Endothelial cell of umbilical vein (primary cell): ENCODE results near the gene WDR41. TPM values are rescaled to one million over a fixed set of nuclear protein-coding genes. Genes with fewer than 3 reads are reported as not detected.

Experiments used
- BruUV-seq: library from RNA; stranded (reverse); fragments of 400-500 nt; replicated peaks from 2 replicates; lab custom pipeline; 2021; lab: Mats Ljungman, UMichigan
- CTCF ChIA-PET: fragments of 300-600, 350-600 bp; sonication (Branson Sonifier 250); formaldehyde crosslinking; loops from one replicate; lab custom pipeline; 2021; ENCODE audit warnings: antibody characterized with exemption, inconsistent platforms; lab: Charles Lee
- POLR2A ChIA-PET: fragments of 300-600, 350-600 bp; sonication (Branson Sonifier 250); formaldehyde crosslinking; loops from one replicate; lab custom pipeline; 2021; ENCODE audit warnings: antibody characterized with exemption, inconsistent platforms; lab: Charles Lee
- DNase-seq: peaks from one replicate; pipeline ENCODE4 v3.0.0-alpha.2; 2011; ENCODE audit warnings: low read depth, low spot score
- FAIRE-seq: peaks from 2 replicates; lab custom pipeline; 2011; peaks lifted over from hg19 to GRCh38; lab: Jason Lieb, UNC
- H2AFZ ChIP-seq: 2 replicates; pipeline ENCODE4 v1.6.0; 2012; ENCODE audit warnings: low read depth, low read length, control low read depth, inconsistent platforms
- H3K27ac ChIP-seq: 2 replicates; pipeline ENCODE4 v1.5.1; 2011; ENCODE audit warnings: low read depth, mild to moderate bottlenecking, control low read depth, low read length, moderate library complexity; ENCODE audit not compliant: insufficient read depth
- H3K27me3 ChIP-seq, 2 experiments: 2 replicates each; pipeline versions ENCODE4 v1.6.0 to v1.6.1; 2011; ENCODE audit warnings: low read length in 2 of 2, mixed read lengths in 1 of 2; ENCODE audit not compliant: control insufficient read depth in 2 of 2, insufficient read depth in 2 of 2
- H3K36me3 ChIP-seq, 2 experiments: 2 replicates in 1 of 2; 3 replicates in 1 of 2; pipeline ENCODE4 v1.5.1; 2011; ENCODE audit warnings: low read length in 2 of 2, mild to moderate bottlenecking in 1 of 2, moderate library complexity in 1 of 2; ENCODE audit not compliant: control insufficient read depth in 2 of 2, insufficient read depth in 2 of 2; ENCODE audit errors: extremely low read depth in 1 of 2
- H3K4me1 ChIP-seq: 3 replicates; pipeline ENCODE4 v1.5.1; 2011; ENCODE audit warnings: mild to moderate bottlenecking, low read length; ENCODE audit not compliant: control insufficient read depth, insufficient read depth; ENCODE audit errors: extremely low read depth
- H3K4me2 ChIP-seq: 2 replicates; pipeline ENCODE4 v1.6.1; 2011; ENCODE audit warnings: low read length, control low read depth, mixed read lengths; ENCODE audit not compliant: insufficient read depth
- H3K4me3 ChIP-seq, 3 experiments: fragments of 200-600 bp in 1 of 3; sonication (generic), shearing (Covaris generic) in 1 of 3; replicated peaks in 1 of 3; 2 replicates each; pipeline ENCODE4 v1.5.1; 2011 to 2016; ENCODE audit warnings: control low read depth in 3 of 3, low read length in 3 of 3, mild to moderate bottlenecking in 2 of 3, inconsistent platforms in 1 of 3, low read depth in 1 of 3, moderate library complexity in 1 of 3; ENCODE audit not compliant: insufficient read depth in 1 of 3
- H3K79me2 ChIP-seq: 2 replicates; pipeline ENCODE4 v1.6.0; 2012; ENCODE audit warnings: low read length, inconsistent platforms; ENCODE audit not compliant: control insufficient read depth, insufficient read depth
- H3K9ac ChIP-seq: replicated peaks from 2 replicates; pipeline ENCODE3; 2011; ENCODE audit warnings: low read length, control low read depth; ENCODE audit not compliant: insufficient read depth; ENCODE audit errors: extremely low read depth
- H3K9me1 ChIP-seq: replicated peaks from 3 replicates; pipeline ENCODE4 v1.6.0; 2011; ENCODE audit warnings: mild to moderate bottlenecking, low read length; ENCODE audit not compliant: control insufficient read depth, insufficient read depth; ENCODE audit errors: extremely low read depth
- H3K9me3 ChIP-seq: replicated peaks from 2 replicates; pipeline ENCODE4 v1.5.1; 2012; ENCODE audit warnings: low read length, inconsistent platforms; ENCODE audit not compliant: control insufficient read depth, insufficient read depth
- H4K20me1 ChIP-seq: replicated peaks from 2 replicates; pipeline ENCODE3; 2011; ENCODE audit warnings: mild to moderate bottlenecking, low read length; ENCODE audit not compliant: control insufficient read depth, insufficient read depth; ENCODE audit errors: extremely low read depth
- EZH2 ChIP-seq: IDR thresholded peaks from 2 replicates; pipeline ENCODE4 v1.6.1; 2012; ENCODE audit warnings: borderline replicate concordance, low read depth, mild to moderate bottlenecking, moderate library complexity, low read length, inconsistent platforms; ENCODE audit not compliant: severe bottlenecking
- FOS ChIP-seq: IDR thresholded peaks from 2 replicates; pipeline ENCODE4 v1.6.1; 2011; ENCODE audit warnings: mild to moderate bottlenecking, low read length, moderate library complexity, borderline replicate concordance; ENCODE audit not compliant: insufficient read depth
- GATA2 ChIP-seq: IDR thresholded peaks from 2 replicates; pipeline ENCODE4 v1.7.0; 2011; ENCODE audit warnings: low read depth, mild to moderate bottlenecking, moderate library complexity, mixed read lengths, low read length; ENCODE audit not compliant: insufficient read length, insufficient read depth
- JUN ChIP-seq: IDR thresholded peaks from 2 replicates; pipeline ENCODE4 v1.6.1; 2011; ENCODE audit warnings: borderline replicate concordance, low read depth; ENCODE audit not compliant: insufficient read length, insufficient read depth
- MYC ChIP-seq: IDR thresholded peaks from one replicate; pipeline ENCODE4 v1.6.1; 2011; ENCODE audit warnings: mild to moderate bottlenecking, low read depth, low read length
- POLR2A ChIP-seq: IDR thresholded peaks from 2 replicates; pipeline ENCODE4 v1.6.1; 2012; ENCODE audit warnings: low read depth, mild to moderate bottlenecking, control low read depth, low read length
- POLR2AphosphoS5 ChIP-seq: IDR thresholded peaks from 2 replicates; pipeline ENCODE4 v1.6.1; 2012; ENCODE audit warnings: low read depth, mild to moderate bottlenecking, control low read depth, low read length, moderate library complexity; ENCODE audit not compliant: insufficient read depth
- dilution Hi-C: fragments of 300-500 bp; cut with MboI; formaldehyde crosslinking; loops from one replicate; pipeline ENCODE4 v1.15.0; 2019; ENCODE audit warnings: low sequenced_read_pairs; ENCODE audit not compliant: extremely low pct_ligation_motif_present
- intact Hi-C: fragments of 100-400 bp; cut with micrococcal nuclease; formaldehyde crosslinking; loops from one replicate; pipeline ENCODE4 v1.10.0; 2022
- polyA plus RNA-seq, 4 experiments: library from polyadenylated mRNA; depleted of rRNA in 3 of 4; stranded (reverse) in 3 of 4; unstranded in 1 of 4; fragments of >200 nt; gene quantifications; 2 replicates each; pipeline versions ENCODE4 v1.2.1 to v1.2.3, GENCODE V29; 2011 to 2012; ENCODE audit warnings: missing spikeins in 1 of 4
- total RNA-seq: library from RNA; stranded (reverse); gene quantifications from 2 replicates; pipeline ENCODE4 v1.2.3, GENCODE V29; 2021
- TF ChIP-seq, protein P1 (sequence below): IDR thresholded peaks from 2 replicates; pipeline ENCODE4 v1.6.1; 2011; ENCODE audit not compliant: insufficient read depth, insufficient read length
- TF ChIP-seq, protein P2 (sequence below), 2 donors: IDR thresholded peaks; 1 replicate in 1 of 2; 2 replicates in 1 of 2; pipeline ENCODE4 v1.5.1; 2011; ENCODE audit warnings: low read length in 2 of 2, mild to moderate bottlenecking in 2 of 2, moderate library complexity in 2 of 2, control low read depth in 1 of 2, inconsistent platforms in 1 of 2, low read depth in 1 of 2; ENCODE audit not compliant: insufficient read depth in 1 of 2; ENCODE audit errors: extremely low read depth in 1 of 2

Gene WDR41
- total and polyA plus RNA-seq, 2 donors (not counting 3 experiments of a cell fraction or from before 2014, with no cell fraction given): 10.2 to 33.6 TPM

GRCh38 chr5:77398896-77399295, 93.2 kb downstream of the WDR41 start:
- Histone ChIP-seq H4K20me1 (no peaks in the 10 kb centered on the region), H3K9me3 (no peaks in the 10 kb centered on the region), H3K27me3 (peaks cover 0 to 2% of the 10 kb centered on the region in 2 experiments), H3K4me1 (no peaks in the 10 kb centered on the region), H3K36me3 (no peaks in the 10 kb centered on the region), H2AFZ (no peak overlapping the region), H3K9me1 (no peaks in the 10 kb centered on the region), H3K4me3 (no peak overlapping the region), H3K27ac (no peak overlapping the region), H3K9ac (no peak overlapping the region), H3K4me2 (no peak overlapping the region), H3K79me2 (no peaks in the 10 kb centered on the region)
- no peak for DNase-seq
- no peak for FAIRE-seq
- BruUV-seq: no TSS peak
- TF ChIP-seq, protein P1, sequence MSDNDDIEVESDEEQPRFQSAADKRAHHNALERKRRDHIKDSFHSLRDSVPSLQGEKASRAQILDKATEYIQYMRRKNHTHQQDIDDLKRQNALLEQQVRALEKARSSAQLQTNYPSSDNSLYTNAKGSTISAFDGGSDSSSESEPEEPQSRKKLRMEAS: no peak
- TF ChIP-seq POLR2AphosphoS5: no peak
- TF ChIP-seq FOS: no peak
- no peak for TF ChIP-seq GATA2
- TF ChIP-seq, protein P2, sequence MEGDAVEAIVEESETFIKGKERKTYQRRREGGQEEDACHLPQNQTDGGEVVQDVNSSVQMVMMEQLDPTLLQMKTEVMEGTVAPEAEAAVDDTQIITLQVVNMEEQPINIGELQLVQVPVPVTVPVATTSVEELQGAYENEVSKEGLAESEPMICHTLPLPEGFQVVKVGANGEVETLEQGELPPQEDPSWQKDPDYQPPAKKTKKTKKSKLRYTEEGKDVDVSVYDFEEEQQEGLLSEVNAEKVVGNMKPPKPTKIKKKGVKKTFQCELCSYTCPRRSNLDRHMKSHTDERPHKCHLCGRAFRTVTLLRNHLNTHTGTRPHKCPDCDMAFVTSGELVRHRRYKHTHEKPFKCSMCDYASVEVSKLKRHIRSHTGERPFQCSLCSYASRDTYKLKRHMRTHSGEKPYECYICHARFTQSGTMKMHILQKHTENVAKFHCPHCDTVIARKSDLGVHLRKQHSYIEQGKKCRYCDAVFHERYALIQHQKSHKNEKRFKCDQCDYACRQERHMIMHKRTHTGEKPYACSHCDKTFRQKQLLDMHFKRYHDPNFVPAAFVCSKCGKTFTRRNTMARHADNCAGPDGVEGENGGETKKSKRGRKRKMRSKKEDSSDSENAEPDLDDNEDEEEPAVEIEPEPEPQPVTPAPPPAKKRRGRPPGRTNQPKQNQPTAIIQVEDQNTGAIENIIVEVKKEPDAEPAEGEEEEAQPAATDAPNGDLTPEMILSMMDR (IDR thresholded peaks at IDR 0.05; ENCODE audit: extremely low read depth in 1 of 2, insufficient read depth in 1 of 2, low read depth in 1 of 2, low read length in 2 of 2): no peak
- no peak for TF ChIP-seq MYC
- TF ChIP-seq POLR2A: no peak
- no peak for TF ChIP-seq EZH2
- no peak for TF ChIP-seq JUN
- dilution Hi-C loops (no loop called here), intact Hi-C loops (no loop called here)
- POLR2A ChIA-PET: no interaction called here
- CTCF ChIA-PET: no interaction called here
